IPS-11a (cell line): Measurements from ENCODE around the gene TESK1.

Source experiments
- H3K4me3 ChIP-seq: one replicate; pipeline ENCODE4 v1.5.1; 2013; ENCODE audit warnings: low read depth, low read length, control low read depth

TESK1 gene

GRCh38 chr9:35646153-35646532, 41.1 kb downstream of the TESK1 start:
- H3K4me3 ChIP-seq = peak overlapping the region; percentile 69

GRCh38 chr9:35646533-35647265, 41.6 kb downstream of the TESK1 start:
- peak overlapping the region; percentile 69 for H3K4me3 ChIP-seq

GRCh38 chr9:35649431-35650340, 44.6 kb downstream of the TESK1 start:
- H3K4me3 ChIP-seq = no peak overlapping the region

- no peak within 1 kb of the TSS for H3K4me3 ChIP-seq
Observed at GRCh38 chr9:35650341-35651158, 45.5 kb downstream of the TESK1 start, which contains the start of gene SIT1. SIT1 (minus strand) TSS chr9:35650931; CDS start chr9:35650853, 78 bp downstream.

GRCh38 chr9:35651956-35652828, 47.1 kb downstream of the TESK1 start:
- H3K4me3 ChIP-seq = no peak overlapping the region

DNA sequence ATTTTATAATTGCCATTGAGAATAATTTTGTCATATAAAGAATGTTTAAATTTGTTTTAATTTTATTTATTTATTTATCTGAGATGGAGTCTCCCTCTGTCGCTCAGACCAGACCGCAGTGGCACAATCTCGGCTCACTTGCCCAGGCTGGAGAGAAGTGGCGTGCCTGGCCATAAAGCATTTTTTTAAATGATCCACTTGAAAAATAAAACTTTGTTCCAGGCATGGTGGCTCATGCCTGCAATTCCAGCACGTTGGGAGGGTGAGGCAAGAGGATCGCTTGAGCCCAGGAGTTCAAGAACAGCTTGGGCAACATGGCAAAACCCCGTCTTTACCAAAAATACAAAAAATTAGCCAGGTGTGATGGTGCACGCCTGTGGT, 47.8 kb downstream of the TESK1 start:
- H3K4me3 ChIP-seq = no peak overlapping the region

- H3K4me3 ChIP-seq = no peak overlapping the region
Observed at GRCh38 chr9:35653611-35654010, 48.5 kb downstream of the TESK1 start.

DNA sequence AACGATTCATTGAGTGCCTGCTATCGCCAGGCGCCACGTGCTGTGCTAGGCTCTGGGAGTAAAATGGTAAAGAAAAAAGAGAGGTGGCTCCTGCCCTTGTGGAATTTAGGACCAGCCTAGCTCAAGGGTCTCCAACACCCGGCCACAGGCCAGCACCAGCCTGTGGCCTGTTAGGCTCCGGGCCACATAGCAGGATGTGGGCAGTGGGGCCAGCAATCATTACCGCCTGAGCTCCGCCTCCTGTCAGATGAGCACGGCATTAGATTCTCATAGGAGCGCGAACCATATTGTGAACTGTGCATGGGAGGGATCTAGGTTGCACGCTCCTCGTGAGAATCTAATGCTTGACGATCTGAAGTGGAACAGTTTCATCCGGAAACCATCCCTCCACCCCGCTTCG, 51.3 kb downstream of the TESK1 start:
- H3K4me3 ChIP-seq = no peak overlapping the region

DNA sequence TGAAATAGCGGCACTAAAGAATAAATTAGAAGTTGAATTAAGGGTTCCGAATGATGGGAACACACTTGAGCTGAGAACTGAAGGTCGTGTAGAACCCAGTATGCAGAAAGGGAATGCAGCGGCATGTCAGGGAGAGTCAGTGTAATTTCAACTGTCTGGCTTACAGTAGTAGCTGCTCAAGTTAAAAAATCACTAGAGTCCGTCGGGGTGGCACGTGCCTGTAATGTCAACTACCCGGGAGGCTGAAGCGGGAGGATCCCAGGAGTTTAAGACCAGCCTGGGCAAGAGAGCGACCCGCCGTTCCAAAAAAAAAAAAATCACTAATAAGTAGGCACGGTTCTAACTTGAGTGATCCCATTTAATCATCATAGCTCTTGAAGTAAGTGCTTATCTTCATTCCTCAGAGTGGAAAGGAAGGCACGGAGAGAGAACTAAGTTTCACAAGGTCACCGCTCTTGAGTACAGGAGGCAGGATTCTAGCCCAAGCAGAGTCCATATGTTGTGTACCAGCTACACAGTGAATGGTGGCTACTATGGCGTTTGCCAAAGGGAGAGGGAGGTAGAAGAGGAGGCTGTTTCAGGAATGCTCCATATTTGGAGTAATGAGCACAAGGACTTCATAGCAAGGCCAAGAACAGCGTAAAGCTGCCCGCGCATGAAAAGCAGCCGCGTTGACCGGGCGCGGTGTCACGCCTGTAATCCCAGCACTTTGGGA, 51.9 kb downstream of the TESK1 start:
- H3K4me3 ChIP-seq = peak overlapping the region; percentile 33

DNA sequence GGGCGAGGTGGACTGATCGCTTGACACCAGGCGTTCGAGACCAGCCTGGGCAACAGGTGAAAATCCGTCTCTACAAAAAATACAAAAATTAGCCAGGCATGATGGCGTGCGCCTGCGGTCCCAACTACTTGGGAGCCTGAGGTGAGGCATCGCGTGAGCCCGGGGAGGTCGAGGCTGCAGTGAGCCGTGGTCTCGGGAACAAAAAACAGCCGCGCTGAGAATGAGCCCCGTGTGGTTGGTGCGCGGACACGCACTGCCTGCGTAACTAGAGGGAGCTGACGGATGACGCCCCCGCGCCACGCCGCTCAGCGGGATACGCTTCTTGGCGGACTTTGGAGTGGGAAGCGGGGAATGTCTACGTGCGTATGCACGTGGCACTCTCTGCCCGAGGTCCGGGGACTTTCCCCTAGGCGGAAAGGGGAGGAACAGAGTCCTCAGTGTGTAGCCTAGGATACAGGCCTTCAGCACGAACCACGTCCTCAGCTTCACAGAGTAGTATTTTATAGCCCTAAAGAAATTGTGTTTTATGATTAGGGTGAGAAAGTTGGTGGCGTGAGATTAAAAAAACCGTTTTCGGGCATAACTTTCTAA, 52.6 kb downstream of the TESK1 start, which contains the start of gene RMRP:
Gene RMRP (minus strand): TSS at position 474 of the 591 bp plus-strand sequence.
- H3K4me3 ChIP-seq = peak within 1 kb of the TSS; percentile 85

- H3K4me3 ChIP-seq = peak within 1 kb of the TSS; percentile 85
Observed at GRCh38 chr9:35658137-35658967, 53.3 kb downstream of the TESK1 start, which contains the start of gene CCDC107. CCDC107 (plus strand) TSS chr9:35658292; CDS start chr9:35658380, 88 bp downstream.

DNA sequence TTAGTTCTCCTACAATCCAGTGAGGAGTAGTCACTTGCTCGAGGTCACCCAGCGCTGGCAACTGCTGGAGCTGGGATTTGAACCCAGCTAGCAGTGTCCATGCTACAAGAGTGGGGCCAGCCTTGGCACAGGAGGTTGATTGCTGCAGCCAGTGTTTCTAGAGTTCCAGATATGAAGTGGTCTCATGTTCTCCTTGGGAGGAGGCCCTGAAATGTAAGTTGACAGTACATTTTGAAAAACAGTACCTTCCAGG, 53.8 kb downstream of the TESK1 start:
- H3K4me3 ChIP-seq = peak overlapping the region; percentile 85

GRCh38 chr9:35659340-35659739, 54.3 kb downstream of the TESK1 start:
- H3K4me3 ChIP-seq = peak overlapping the region; percentile 85
